SU-DHL-6 (cell line): Measurements from ENCODE around the gene LCAT.

ENCODE experiments used
- EZH2phosphoT487 ChIP-seq: fragments of 200-600 bp; sonication (generic), shearing (Covaris generic); conservative IDR thresholded peaks from 2 replicates; pipeline ENCODE4 v1.6.1; 2018; ENCODE audit warnings: mild to moderate bottlenecking, antibody characterized with exemption, low read length, moderate library complexity, mixed read lengths
- TF ChIP-seq, protein P1 (sequence below): fragments of 200-600 bp; sonication (generic); IDR thresholded peaks from one replicate; pipeline ENCODE4 v1.5.1; 2017; ENCODE audit warnings: antibody characterized with exemption, mild to moderate bottlenecking, low read length, moderate library complexity; ENCODE audit not compliant: insufficient read depth, poor library complexity, severe bottlenecking

DNA sequence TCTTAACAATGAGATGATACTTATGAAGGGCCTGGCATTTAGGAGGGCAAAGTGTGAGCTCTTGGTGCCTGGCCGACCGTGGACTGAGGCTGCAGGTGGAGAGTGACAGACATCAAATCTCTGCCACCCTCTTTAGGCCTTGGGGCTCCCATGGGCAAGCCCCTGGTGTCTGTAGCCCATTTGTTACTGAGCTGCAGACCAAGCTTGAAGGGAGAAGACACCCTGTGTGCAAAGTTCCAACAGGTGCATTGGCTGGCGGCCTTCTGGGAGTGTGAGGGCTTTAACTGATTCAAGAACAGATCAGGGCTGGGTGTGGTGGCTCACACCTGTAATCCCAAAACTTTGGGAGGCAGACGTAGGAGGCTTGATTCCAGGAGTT lies 11.5 kb downstream of the LCAT start:
- TF ChIP-seq, protein P1, sequence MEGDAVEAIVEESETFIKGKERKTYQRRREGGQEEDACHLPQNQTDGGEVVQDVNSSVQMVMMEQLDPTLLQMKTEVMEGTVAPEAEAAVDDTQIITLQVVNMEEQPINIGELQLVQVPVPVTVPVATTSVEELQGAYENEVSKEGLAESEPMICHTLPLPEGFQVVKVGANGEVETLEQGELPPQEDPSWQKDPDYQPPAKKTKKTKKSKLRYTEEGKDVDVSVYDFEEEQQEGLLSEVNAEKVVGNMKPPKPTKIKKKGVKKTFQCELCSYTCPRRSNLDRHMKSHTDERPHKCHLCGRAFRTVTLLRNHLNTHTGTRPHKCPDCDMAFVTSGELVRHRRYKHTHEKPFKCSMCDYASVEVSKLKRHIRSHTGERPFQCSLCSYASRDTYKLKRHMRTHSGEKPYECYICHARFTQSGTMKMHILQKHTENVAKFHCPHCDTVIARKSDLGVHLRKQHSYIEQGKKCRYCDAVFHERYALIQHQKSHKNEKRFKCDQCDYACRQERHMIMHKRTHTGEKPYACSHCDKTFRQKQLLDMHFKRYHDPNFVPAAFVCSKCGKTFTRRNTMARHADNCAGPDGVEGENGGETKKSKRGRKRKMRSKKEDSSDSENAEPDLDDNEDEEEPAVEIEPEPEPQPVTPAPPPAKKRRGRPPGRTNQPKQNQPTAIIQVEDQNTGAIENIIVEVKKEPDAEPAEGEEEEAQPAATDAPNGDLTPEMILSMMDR = no peak
- TF ChIP-seq EZH2phosphoT487 = no peak
